GM18951 (cell line): ENCODE results near the gene PDS5B.

Experiments
- POLR2A ChIP-seq: IDR thresholded peaks from 4 replicates; pipeline ENCODE4 v1.6.1; 2011; ENCODE audit warnings: mild to moderate bottlenecking; ENCODE audit not compliant: insufficient read length, insufficient read depth; ENCODE audit errors: extremely low read depth
- in situ Hi-C: fragments of 300-500 bp; cut with MboI; formaldehyde crosslinking; loops from one replicate; pipeline ENCODE4 v1.12.0; 2022; ENCODE audit warnings: low sequenced_read_pairs, mixed read lengths, inconsistent platforms; ENCODE audit not compliant: unreplicated experiment

The PDS5B gene

DNA sequence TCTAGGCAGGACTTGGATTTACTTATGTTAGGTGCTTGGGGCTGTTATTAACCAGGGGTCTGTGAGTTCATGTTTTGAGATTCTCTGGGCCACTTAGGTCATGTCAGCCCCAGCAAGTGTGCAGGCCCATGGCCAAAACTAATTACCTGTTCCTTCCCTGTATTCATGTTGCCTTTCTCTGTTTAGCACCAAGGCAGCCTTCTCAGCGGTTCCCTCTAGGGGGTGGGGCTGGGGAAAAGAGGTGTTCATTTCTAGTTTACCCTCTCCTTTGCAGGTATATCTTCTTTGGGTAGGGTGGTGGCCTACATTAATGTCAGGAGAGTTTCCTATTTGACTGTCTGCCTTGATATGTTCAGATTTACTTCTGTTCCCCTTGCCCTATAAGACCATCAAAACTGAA, 61.7 kb downstream of the PDS5B start:
- in situ Hi-C loops: no loop called here
- TF ChIP-seq POLR2A: no peak

DNA sequence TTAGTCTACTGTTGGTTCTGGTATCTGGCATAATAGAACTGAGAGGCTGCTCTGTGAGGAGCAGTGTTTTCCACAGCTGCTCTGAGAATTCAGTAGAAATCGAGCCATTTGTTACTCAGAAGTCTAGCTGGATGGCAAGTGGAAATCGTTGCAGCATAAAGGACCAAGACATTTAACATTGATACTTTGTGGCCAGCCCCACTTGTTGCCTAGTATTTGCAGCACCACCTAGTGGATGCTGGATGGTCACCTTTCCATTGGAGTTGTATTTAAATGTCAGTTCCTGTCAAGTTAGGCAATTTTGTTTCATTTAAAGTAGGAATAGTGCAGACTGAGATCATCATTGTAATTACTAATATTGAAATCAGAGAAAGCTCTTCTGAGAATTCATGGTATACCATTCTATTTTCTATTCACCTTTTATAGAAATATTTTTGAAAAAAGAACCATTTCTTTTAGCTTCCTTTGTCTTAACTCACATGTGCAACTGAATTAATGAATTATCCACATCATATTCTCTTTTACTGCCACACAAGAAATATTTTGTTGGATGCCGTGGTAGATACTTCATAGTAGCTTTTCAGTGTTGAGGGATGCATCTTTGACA, 64.6 kb downstream of the PDS5B start:
- TF ChIP-seq POLR2A: no peak
- in situ Hi-C loops: no loop called here

DNA sequence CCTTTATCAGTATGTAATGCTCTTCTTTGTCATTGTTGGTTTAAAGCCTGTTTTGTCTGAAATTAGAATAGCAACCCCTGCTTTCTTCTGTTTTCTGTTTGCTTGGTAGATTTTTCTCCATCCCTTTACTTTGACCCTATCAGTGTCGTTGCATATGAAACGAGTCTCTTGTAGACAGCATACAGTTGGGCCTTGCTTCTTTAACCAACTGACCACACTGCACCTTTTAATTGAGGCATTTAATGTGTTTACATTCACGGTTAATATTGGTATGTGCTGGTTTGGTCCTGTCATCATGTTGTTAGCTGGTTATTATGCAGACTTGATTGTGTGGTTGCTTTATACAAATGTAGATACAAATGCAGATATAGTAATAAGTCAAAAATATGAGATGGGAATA, 71.1 kb downstream of the PDS5B start:
- in situ Hi-C loops: no loop called here
- no peak for TF ChIP-seq POLR2A

DNA sequence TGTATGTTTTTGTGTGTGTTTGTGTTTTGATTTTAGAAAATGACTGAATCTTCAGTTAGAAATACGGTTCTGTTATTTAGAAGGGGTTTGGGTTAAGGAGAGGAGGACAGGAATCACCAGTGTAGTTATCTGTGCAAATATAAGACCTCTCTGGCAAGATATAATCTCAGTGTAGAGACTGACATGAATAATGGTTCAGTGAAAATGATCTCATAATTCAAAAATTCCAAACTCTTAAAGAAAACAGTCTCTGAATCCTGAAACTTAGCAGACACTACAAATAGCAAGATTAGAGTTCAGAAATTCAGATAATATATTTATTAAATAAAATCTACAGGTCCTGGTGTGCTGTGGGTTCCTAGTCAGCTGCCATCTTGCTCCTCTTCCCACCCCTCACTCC, 73.5 kb downstream of the PDS5B start:
- no peak for TF ChIP-seq POLR2A
- in situ Hi-C loops: no loop called here

DNA sequence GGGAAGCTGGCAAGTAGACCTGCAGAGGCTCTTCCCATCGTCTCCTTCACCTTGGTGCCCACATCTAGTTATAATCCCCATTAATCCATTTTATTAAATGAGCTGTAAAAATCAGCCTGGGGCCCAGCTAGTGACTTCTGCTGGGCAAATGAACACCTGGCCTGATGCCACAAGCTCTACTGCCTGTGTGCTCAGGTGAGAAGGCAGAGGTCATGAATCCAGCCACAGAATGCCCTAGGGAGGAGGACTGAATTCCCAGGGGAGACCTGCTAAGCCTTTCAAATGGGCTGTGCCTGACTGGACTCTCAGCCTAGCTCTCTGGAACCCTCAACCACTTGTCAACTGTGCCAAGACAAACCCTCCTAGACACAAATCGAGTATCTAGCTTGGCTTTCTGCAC, 74.0 kb downstream of the PDS5B start:
- in situ Hi-C loops: no loop called here
- no peak for TF ChIP-seq POLR2A

- in situ Hi-C loops: no loop called here
- no peak for TF ChIP-seq POLR2A
Observed at GRCh38 chr13:32661685-32662084, 75.4 kb downstream of the PDS5B start.

GRCh38 chr13:32663660-32664059, 77.4 kb downstream of the PDS5B start:
- TF ChIP-seq POLR2A: no peak
- in situ Hi-C loops: no loop called here

GRCh38 chr13:32666990-32667571, 80.8 kb downstream of the PDS5B start:
- in situ Hi-C loops: no loop called here
- no peak for TF ChIP-seq POLR2A

DNA sequence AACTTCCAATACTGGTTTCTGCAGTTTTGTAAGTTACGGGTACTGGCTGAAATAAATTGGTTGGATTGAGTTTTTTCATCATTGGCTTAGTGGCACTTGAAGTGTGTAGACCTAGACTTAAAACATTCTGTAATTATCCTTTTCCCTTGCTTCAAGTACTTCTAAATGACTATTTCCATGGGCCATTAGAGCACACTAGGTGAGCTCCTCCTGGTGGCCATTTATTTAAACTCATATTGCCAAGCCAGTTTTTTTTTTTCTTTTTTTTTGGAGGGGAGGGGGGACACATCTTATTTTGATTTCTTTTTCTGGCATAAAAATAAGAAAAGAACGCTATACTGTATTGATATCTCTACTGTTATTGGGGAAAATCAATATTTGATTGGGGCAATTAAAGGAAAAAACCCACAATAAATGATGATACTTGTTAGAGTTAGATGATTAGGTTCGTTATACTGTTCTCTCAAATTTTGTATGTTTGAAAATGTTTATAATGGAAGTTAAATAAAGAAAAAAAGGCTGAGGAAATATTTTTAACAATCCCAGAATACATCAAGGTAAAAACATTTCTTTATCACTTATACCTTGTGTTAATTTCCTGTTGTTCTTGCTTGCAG, 82.9 kb downstream of the PDS5B start:
- TF ChIP-seq POLR2A: no peak
- in situ Hi-C loops: no loop called here

GRCh38 chr13:32674503-32674902, 88.3 kb downstream of the PDS5B start:
- in situ Hi-C loops: no loop called here
- TF ChIP-seq POLR2A: no peak

- no peak for TF ChIP-seq POLR2A
- in situ Hi-C loops: no loop called here
Observed at GRCh38 chr13:32676242-32676641, 90.0 kb downstream of the PDS5B start.

DNA sequence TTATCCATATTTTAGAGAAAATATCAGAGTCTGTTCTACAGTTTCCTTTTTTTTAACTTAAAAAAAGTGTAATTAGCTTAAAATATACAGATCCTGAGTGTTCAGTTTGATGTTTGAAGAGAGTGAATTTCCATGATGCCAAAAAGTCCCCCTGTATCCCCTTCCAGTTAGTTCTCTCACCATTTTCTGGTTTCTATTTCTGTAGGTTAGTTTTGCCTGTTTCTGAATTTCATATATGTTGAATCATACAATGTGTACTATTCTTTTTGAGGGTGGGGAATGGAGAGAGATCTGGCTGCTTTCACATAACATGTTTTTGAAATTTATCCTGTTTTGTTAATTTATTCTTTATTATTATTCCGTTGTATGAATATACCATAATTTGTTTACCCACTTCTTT, 95.9 kb downstream of the PDS5B start:
- no peak for TF ChIP-seq POLR2A

GRCh38 chr13:32682740-32683139, 96.5 kb downstream of the PDS5B start:
- in situ Hi-C loops: no loop called here
- TF ChIP-seq POLR2A: no peak

More for the DNA sequence above, 95.9 kb downstream of the PDS5B start:
- in situ Hi-C loops: no loop called here

DNA sequence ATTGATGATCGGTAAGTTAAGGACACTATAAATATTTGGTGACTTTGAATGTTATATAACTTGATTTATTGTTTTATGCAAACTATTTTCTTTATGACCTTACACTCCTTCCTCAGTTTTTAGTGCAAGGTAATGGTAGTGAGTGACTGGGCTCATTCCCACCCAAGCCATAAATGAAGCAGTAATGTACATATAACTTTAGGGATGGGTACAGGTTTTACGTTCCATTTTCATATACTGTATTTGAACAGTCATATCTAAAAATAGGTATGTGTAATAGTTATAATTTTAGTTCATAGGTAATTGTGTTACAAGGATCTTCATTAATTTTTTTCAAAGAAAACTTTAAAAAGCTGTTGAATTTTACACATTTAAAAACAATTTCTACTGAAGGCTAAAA, 101.0 kb downstream of the PDS5B start:
- in situ Hi-C loops: no loop called here
- TF ChIP-seq POLR2A: no peak
